ENCODE data around the gene RELN. TPM values are rescaled to one million over a fixed set of nuclear protein-coding genes. Genes with fewer than 3 reads are reported as not detected.

RELN gene
- total RNA-seq, 1 experiment from 2014 or later: 0.02 TPM

- H2AFZ ChIP-seq (ENCODE audit: low read length): no peak overlapping the region
- TF ChIP-seq CTCF (conservative IDR thresholded peaks at IDR 0.05): no peak
- H3T11ph ChIP-seq (ENCODE audit: low read length): no peak overlapping the region
- H3K56ac ChIP-seq (ENCODE audit: insufficient read length, low read depth, low read length): no peak overlapping the region
- no peak overlapping the region for H3K23ac ChIP-seq (ENCODE audit: insufficient read length, low read depth, low read length)
- no peak overlapping the region for H3K4ac ChIP-seq (ENCODE audit: low read depth, low read length)
- no peaks in the 10 kb centered on the region; the same call in 1 of the 2 replicates for H3K27me3 Mint-ChIP-seq (ENCODE audit: low read depth)
- H2BK12ac ChIP-seq (ENCODE audit: insufficient read length, low read depth, low read length): no peak overlapping the region
- H3K4me2 ChIP-seq (ENCODE audit: insufficient read depth, insufficient read length, low read length): no peak overlapping the region
- no peak overlapping the region for H2BK20ac ChIP-seq (ENCODE audit: low read depth, low read length, poor library complexity, severe bottlenecking)
- H3K9ac ChIP-seq (ENCODE audit: extremely low read depth, insufficient read length, low read length): no peak overlapping the region
- no peaks in the 10 kb centered on the region for H3K4me1 Mint-ChIP-seq
- H3K27ac Mint-ChIP-seq: no peak overlapping the region
- H3K79me1 ChIP-seq (ENCODE audit: insufficient read depth, low read depth, low read length, poor library complexity, severe bottlenecking): no peaks in the 10 kb centered on the region
- H4K20me1 ChIP-seq (ENCODE audit: control insufficient read depth, insufficient read depth, insufficient read length): no peaks in the 10 kb centered on the region
- no peak overlapping the region for H3K18ac ChIP-seq (ENCODE audit: insufficient read length, low read depth, low read length)
- no peaks in the 10 kb centered on the region for H3K36me3 Mint-ChIP-seq (ENCODE audit: insufficient read depth in 1 of 3, low read depth in 3 of 3)
- H4K8ac ChIP-seq (replicated peaks; ENCODE audit: insufficient read length, low read depth, low read length): no peak overlapping the region
- H3K14ac ChIP-seq (ENCODE audit: insufficient read depth, low read length): no peak overlapping the region
- no peak overlapping the region for H3K27ac ChIP-seq (ENCODE audit: insufficient read length, low read depth, low read length)
- no peak overlapping the region for H2BK5ac ChIP-seq (ENCODE audit: insufficient read length, low read length)
- no peaks in the 10 kb centered on the region for H3K27me3 ChIP-seq (ENCODE audit: insufficient read depth, low read length)
- H2BK120ac ChIP-seq (ENCODE audit: low read depth, low read length, poor library complexity, severe bottlenecking): no peak overlapping the region
- no peak overlapping the region for H3K4me3 Mint-ChIP-seq
- H3K23me2 ChIP-seq (ENCODE audit: insufficient read length, low read depth, low read length, poor library complexity, severe bottlenecking): no peaks in the 10 kb centered on the region
- H4K91ac ChIP-seq (ENCODE audit: insufficient read length, low read depth, low read length): no peak overlapping the region
- H3K4me1 ChIP-seq (ENCODE audit: insufficient read depth, low read length): no peaks in the 10 kb centered on the region
- no peaks in the 10 kb centered on the region for H3K9me3 ChIP-seq (ENCODE audit: control insufficient read depth, low read depth, low read length)
- H4K5ac ChIP-seq (ENCODE audit: insufficient read length, low read depth, low read length): no peak overlapping the region
- no peak for DNase-seq
- H3K9me3 Mint-ChIP-seq: peaks cover 2 to 5% of the 10 kb centered on the region in 2 experiments; a peak in 3 of 5 replicates
- H2AK5ac ChIP-seq (ENCODE audit: insufficient read length, low read length): no peak overlapping the region
- H3K79me2 ChIP-seq (ENCODE audit: insufficient read depth, low read length): no peaks in the 10 kb centered on the region
- H2BK15ac ChIP-seq (ENCODE audit: low read depth, low read length): no peak overlapping the region
These were observed 165.2 kb downstream of the RELN start for GRCh38 chr7:103824251-103824650.

Data from H9 (cell line).